ENCODE results near the gene TMC1.

Gene TMC1

DNA sequence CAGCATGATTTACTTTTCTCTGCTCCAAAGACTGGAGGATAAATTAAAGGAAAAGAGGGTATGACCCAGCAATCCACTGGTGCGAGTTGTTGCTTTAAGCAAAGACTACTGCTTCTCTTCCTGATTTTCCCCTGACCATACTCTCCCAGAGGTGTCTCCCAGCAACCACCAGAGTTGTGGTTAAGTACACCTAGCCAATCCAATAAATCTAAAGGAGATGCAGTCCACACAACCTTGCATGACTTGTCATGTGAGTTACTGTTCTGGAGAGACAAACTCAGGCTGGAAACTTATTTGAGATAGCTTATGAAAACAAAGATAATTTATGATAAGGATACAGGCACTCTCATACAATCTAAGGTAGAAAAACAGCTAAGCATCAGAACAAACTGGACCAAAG, 11.9 kb downstream of the TMC1 start:
- H3K4me3 ChIP-seq (ENCODE audit: low read length, poor library complexity, severe bottlenecking) = no peak overlapping the region
- no peaks in the 10 kb centered on the region for H3F3A ChIP-seq (ENCODE audit: low read depth)
- no peaks in the 10 kb centered on the region for H3K27me3 ChIP-seq (ENCODE audit: insufficient read depth, low read length, poor library complexity, severe bottlenecking)
- no peak overlapping the region for H3K4me2 ChIP-seq (ENCODE audit: low read depth, low read length, poor library complexity, severe bottlenecking)
- no peaks in the 10 kb centered on the region for H4K20me1 ChIP-seq (ENCODE audit: insufficient read depth, low read length, poor library complexity, severe bottlenecking)
- H3K36me3 ChIP-seq (ENCODE audit: insufficient read depth, low read length) = no peaks in the 10 kb centered on the region
- no peaks in the 10 kb centered on the region for H3K9me3 ChIP-seq (ENCODE audit: insufficient read depth, low read depth, low read length)
- no peaks in the 10 kb centered on the region for H3K79me2 ChIP-seq (ENCODE audit: insufficient read depth, low read length)
- no peak for TF ChIP-seq EZH2phosphoT487 (IDR thresholded peaks at IDR 0.05; ENCODE audit: borderline replicate concordance)
- TF ChIP-seq, protein P1, sequence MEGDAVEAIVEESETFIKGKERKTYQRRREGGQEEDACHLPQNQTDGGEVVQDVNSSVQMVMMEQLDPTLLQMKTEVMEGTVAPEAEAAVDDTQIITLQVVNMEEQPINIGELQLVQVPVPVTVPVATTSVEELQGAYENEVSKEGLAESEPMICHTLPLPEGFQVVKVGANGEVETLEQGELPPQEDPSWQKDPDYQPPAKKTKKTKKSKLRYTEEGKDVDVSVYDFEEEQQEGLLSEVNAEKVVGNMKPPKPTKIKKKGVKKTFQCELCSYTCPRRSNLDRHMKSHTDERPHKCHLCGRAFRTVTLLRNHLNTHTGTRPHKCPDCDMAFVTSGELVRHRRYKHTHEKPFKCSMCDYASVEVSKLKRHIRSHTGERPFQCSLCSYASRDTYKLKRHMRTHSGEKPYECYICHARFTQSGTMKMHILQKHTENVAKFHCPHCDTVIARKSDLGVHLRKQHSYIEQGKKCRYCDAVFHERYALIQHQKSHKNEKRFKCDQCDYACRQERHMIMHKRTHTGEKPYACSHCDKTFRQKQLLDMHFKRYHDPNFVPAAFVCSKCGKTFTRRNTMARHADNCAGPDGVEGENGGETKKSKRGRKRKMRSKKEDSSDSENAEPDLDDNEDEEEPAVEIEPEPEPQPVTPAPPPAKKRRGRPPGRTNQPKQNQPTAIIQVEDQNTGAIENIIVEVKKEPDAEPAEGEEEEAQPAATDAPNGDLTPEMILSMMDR (conservative IDR thresholded peaks at IDR 0.05; ENCODE audit: low read length) = no peak
- H3K4me1 ChIP-seq (ENCODE audit: insufficient read depth, low read length, poor library complexity, severe bottlenecking) = no peaks in the 10 kb centered on the region
- H3K9me2 ChIP-seq (replicated peaks; ENCODE audit: low read depth, low read length) = no peaks in the 10 kb centered on the region
- no peak overlapping the region for H2AFZ ChIP-seq (ENCODE audit: low read length)
- no peak overlapping the region for H3K9ac ChIP-seq (ENCODE audit: low read depth, low read length, poor library complexity, severe bottlenecking)

DNA sequence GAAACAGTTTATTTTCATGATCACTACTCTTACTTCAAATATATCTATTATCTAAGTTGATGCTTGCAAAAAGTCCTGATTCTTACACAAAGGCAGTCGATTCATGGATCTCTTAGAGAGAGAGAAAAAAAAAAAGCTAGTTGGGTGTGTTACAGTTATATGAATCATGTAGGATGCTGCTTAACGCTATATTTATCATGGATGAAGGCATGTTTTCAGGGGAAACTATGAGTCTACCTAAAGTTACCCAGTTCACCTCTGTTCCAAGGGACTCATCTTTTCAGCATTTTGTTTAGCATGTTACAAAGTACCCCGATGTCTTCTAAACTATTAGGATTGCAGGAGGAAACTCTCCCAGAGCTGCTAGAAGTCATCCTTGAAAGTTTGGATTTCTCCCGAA, 13.5 kb downstream of the TMC1 start:
- Histone ChIP-seq H3K4me1 (ENCODE audit: insufficient read depth, low read length, poor library complexity, severe bottlenecking) (no peaks in the 10 kb centered on the region), H2AFZ (ENCODE audit: low read length) (no peak overlapping the region), H3K4me3 (ENCODE audit: low read length, poor library complexity, severe bottlenecking) (no peak overlapping the region), H3K27me3 (ENCODE audit: insufficient read depth, low read length, poor library complexity, severe bottlenecking) (no peaks in the 10 kb centered on the region), H3K4me2 (ENCODE audit: low read depth, low read length, poor library complexity, severe bottlenecking) (no peak overlapping the region), H3K9ac (ENCODE audit: low read depth, low read length, poor library complexity, severe bottlenecking) (no peak overlapping the region), H3K9me3 (ENCODE audit: insufficient read depth, low read depth, low read length) (no peaks in the 10 kb centered on the region), H3F3A (ENCODE audit: low read depth) (no peaks in the 10 kb centered on the region), H3K9me2 (replicated peaks; ENCODE audit: low read depth, low read length) (no peaks in the 10 kb centered on the region), H3K79me2 (ENCODE audit: insufficient read depth, low read length) (no peaks in the 10 kb centered on the region), H4K20me1 (ENCODE audit: insufficient read depth, low read length, poor library complexity, severe bottlenecking) (no peaks in the 10 kb centered on the region), H3K36me3 (ENCODE audit: insufficient read depth, low read length) (no peaks in the 10 kb centered on the region)
- TF ChIP-seq, protein P1 (conservative IDR thresholded peaks at IDR 0.05; ENCODE audit: low read length) = no peak
- TF ChIP-seq EZH2phosphoT487 (IDR thresholded peaks at IDR 0.05; ENCODE audit: borderline replicate concordance) = no peak

DNA sequence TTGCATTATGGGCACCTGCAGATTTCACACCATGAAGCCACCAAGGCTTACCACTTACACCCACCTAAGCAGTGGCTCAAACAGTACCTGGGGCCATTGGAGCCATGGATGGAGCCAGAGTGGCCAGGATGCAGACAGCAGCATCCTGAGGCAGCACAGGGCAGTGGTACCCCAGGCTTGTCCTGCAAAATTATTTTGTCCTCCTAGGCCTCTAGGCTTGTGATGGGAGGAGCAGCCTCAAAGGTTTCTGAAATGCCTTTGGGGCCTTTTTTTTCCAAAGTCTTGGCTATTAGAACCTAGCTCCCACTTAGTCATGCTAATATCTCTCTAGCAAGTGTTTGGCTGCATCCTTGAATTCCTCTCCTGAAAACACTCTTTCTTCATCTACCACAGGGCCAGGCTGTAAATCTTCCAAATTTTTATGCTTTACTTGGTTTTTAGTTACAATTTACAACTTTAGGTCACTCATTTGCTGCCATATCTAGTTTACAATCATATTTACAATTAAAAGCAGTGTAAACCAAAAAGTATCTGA, 15.7 kb downstream of the TMC1 start:
- Histone ChIP-seq H3F3A (ENCODE audit: low read depth) (no peaks in the 10 kb centered on the region), H2AFZ (ENCODE audit: low read length) (no peak overlapping the region), H3K36me3 (ENCODE audit: insufficient read depth, low read length) (no peaks in the 10 kb centered on the region), H3K4me3 (ENCODE audit: low read length, poor library complexity, severe bottlenecking) (no peak overlapping the region), H3K9me2 (replicated peaks; ENCODE audit: low read depth, low read length) (no peaks in the 10 kb centered on the region), H3K79me2 (ENCODE audit: insufficient read depth, low read length) (no peaks in the 10 kb centered on the region), H3K9me3 (ENCODE audit: insufficient read depth, low read depth, low read length) (no peaks in the 10 kb centered on the region), H3K4me1 (ENCODE audit: insufficient read depth, low read length, poor library complexity, severe bottlenecking) (no peaks in the 10 kb centered on the region), H3K4me2 (ENCODE audit: low read depth, low read length, poor library complexity, severe bottlenecking) (no peak overlapping the region), H3K9ac (ENCODE audit: low read depth, low read length, poor library complexity, severe bottlenecking) (no peak overlapping the region), H4K20me1 (ENCODE audit: insufficient read depth, low read length, poor library complexity, severe bottlenecking) (no peaks in the 10 kb centered on the region), H3K27me3 (ENCODE audit: insufficient read depth, low read length, poor library complexity, severe bottlenecking) (no peaks in the 10 kb centered on the region)
- TF ChIP-seq, protein P1 (conservative IDR thresholded peaks at IDR 0.05; ENCODE audit: low read length) = no peak
- no peak for TF ChIP-seq EZH2phosphoT487 (IDR thresholded peaks at IDR 0.05; ENCODE audit: borderline replicate concordance)
